SK-N-MC (cell line): ENCODE measurements around the gene HS3ST4.

Source experiments
- EZH2 ChIP-seq: fragments of 200-600 bp; sonication (generic); IDR thresholded peaks from one replicate; pipeline ENCODE4 v1.6.1; 2017; ENCODE audit warnings: antibody characterized with exemption
- FOXP2 ChIP-seq: optimal IDR thresholded peaks from 2 replicates; pipeline ENCODE3; 2011; ENCODE audit warnings: mild to moderate bottlenecking, moderate library complexity; ENCODE audit not compliant: insufficient read depth; ENCODE audit errors: extremely low read length, control extremely low read depth

GRCh38 chr16:25834101-25834500 is 142.3 kb downstream of the HS3ST4 start:
- TF ChIP-seq EZH2: no peak
- no peak for TF ChIP-seq FOXP2
